Lower lobe of right lung (tissue), 2 donors: ENCODE data around the gene MANEAL. TPM values are rescaled to one million over a fixed set of nuclear protein-coding genes. Genes with fewer than 3 reads are reported as not detected.
A peak's percentile ranks its signal among the peaks of the same experiment; 100 is the strongest.

ENCODE experiments used
- ATAC-seq, 2 donors: fragments of 200-7000 bp; cut with Tn5 transposase; one replicate each; pipeline ENCODE4 v1.9.1; 2020 to 2022; ENCODE audit warnings: mild to moderate bottlenecking in 2 of 2, moderate library complexity in 2 of 2
- DNase-seq: peaks from one replicate; pipeline ENCODE4 v3.0.0-alpha.2; 2020
- H3K27ac ChIP-seq: fragments of 200-600 bp; one replicate; pipeline ENCODE4 v1.8.0; 2022
- H3K27me3 ChIP-seq: fragments of 200-600 bp; one replicate; pipeline ENCODE4 v1.8.0; 2022; ENCODE audit warnings: low read depth
- H3K36me3 ChIP-seq: fragments of 200-600 bp; one replicate; pipeline ENCODE4 v1.8.0; 2022; ENCODE audit warnings: mild to moderate bottlenecking
- H3K4me1 ChIP-seq: fragments of 200-600 bp; one replicate; pipeline ENCODE4 v1.8.0; 2022
- H3K4me3 ChIP-seq: fragments of 200-600 bp; one replicate; pipeline ENCODE4 v1.8.0; 2022; ENCODE audit warnings: mild to moderate bottlenecking
- H3K9me3 ChIP-seq: fragments of 200-600 bp; one replicate; pipeline ENCODE4 v1.8.0; 2022
- intact Hi-C: fragments of 100-400 bp; cut with DNase I; formaldehyde crosslinking; loops from one replicate; pipeline ENCODE4 v1.11.0; 2022
- long read RNA-seq: library from polyadenylated mRNA; unstranded; transcript quantifications from one replicate; pipeline ENCODE4 v2.0.0, GENCODE V29; 2021
- total RNA-seq: library from RNA; stranded (reverse); fragmentation: NEBNext Ultra II Directional; extraction: Animal tissue kit (Norgen Biotek cat#: 25700); gene quantifications from one replicate; pipeline ENCODE4 v1.2.1, GENCODE V29; 2021
- TF ChIP-seq, protein P1 (sequence below): fragments of 200-600 bp; IDR thresholded peaks from one replicate; pipeline ENCODE4 v1.8.0; 2022; ENCODE audit warnings: antibody characterized with exemption, mild to moderate bottlenecking
- donor health status: DM: no; HTN: yes; CAD: no; lungs with severe emphysema.

MANEAL gene
- total RNA-seq = 4.9 TPM
- long read RNA-seq, partial matches to known transcripts = 1 of 7 reads
- long read RNA-seq, other reads (novel, unspliced or antisense) = 2 of 7 reads

DNA sequence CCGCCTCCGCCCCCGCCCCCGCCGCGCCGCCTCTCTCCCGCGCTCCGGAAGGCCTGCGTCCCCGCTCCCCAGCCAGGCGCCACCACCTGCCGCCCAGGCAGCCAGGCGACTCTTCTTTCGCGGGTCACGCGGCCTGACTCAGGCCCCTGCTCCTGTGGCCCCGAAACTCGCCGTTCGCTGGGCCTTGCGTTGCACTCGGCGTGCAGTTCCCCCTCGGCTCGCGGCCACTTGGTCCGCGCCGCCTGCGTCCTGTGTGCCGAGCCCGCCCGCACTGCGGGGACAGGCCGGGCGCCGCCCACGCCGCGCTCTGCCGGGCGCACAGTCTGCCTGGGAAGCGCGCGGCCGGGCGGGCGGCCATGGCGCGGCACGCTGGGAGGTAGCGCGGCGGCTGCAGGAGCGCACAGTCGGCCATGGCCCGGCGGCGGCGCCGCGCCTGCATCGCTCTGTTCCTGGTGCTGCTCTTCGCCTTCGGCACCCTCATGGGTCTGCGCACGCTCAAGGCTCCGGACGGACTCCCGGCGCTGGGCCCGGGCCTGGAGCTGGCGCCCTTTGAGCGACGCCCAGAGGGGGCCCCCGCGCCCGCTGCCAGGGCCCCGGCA is at the start of gene MANEAL:
MANEAL (plus strand) TSS at position 75 of the 599 bp plus-strand sequence; CDS start at position 411, 336 bp downstream.
- no peaks in the 10 kb centered on the region for H3K9me3 ChIP-seq
- intact Hi-C loops = no loop called here
- H3K27ac ChIP-seq = no peak within 1 kb of the TSS
- peaks cover 3% of the 10 kb centered on the region for H3K27me3 ChIP-seq
- peaks cover 20% of the 10 kb centered on the region for H3K4me1 ChIP-seq
- DNase-seq (peak; percentile 69), ATAC-seq (peak; percentile 87 to 88)
- H3K4me3 ChIP-seq = peak within 1 kb of the TSS; percentile 62
- H3K36me3 ChIP-seq = no peaks in the 10 kb centered on the region
- TF ChIP-seq, protein P1, sequence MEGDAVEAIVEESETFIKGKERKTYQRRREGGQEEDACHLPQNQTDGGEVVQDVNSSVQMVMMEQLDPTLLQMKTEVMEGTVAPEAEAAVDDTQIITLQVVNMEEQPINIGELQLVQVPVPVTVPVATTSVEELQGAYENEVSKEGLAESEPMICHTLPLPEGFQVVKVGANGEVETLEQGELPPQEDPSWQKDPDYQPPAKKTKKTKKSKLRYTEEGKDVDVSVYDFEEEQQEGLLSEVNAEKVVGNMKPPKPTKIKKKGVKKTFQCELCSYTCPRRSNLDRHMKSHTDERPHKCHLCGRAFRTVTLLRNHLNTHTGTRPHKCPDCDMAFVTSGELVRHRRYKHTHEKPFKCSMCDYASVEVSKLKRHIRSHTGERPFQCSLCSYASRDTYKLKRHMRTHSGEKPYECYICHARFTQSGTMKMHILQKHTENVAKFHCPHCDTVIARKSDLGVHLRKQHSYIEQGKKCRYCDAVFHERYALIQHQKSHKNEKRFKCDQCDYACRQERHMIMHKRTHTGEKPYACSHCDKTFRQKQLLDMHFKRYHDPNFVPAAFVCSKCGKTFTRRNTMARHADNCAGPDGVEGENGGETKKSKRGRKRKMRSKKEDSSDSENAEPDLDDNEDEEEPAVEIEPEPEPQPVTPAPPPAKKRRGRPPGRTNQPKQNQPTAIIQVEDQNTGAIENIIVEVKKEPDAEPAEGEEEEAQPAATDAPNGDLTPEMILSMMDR = no peak

DNA sequence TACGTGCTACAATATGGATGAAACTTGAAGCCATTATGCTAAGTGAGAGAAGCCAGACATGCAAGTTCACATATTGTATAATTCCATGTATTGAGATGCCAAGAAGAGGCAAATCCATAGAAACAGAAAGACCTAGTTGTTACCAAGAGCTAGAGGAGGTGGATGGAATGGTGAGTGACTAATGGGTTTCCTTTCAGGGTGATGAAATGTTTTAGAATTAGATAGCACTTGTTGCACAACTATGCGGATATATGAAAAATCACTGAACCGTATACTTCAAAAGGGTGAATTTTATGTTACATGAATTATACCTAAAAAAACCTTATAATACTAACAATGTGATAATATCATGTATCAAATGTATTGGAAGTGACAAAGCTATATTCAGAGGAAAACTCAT is 46.8 kb upstream of the MANEAL start:
- DNase-seq (no peak), ATAC-seq (no peak)
- Histone ChIP-seq H3K27ac (no peak overlapping the region), H3K36me3 (no peaks in the 10 kb centered on the region), H3K9me3 (peaks cover 3% of the 10 kb centered on the region), H3K4me3 (no peak overlapping the region), H3K27me3 (peaks cover 38% of the 10 kb centered on the region), H3K4me1 (no peaks in the 10 kb centered on the region)
- TF ChIP-seq, protein P1 = no peak
- intact Hi-C loops = no loop called here

DNA sequence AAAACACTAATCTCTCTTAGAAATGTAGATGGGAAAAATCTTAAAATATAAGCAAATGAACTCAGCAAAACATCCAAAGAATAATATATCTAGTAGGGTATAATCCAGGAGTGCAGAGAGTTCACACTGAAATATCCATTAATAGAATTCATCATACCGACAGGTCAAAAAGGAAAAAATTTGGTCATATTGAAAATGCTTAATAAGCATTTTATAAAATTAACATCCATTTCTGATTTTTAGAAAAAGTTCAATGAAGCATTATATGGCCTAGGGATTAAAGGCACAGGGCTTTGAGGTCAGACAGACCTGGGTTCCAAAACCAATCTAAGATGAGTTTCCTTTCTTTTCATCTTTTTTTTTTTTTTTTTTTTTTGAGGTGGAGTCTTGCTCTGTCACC is 45.1 kb upstream of the MANEAL start:
- no peak overlapping the region for H3K27ac ChIP-seq
- intact Hi-C loops = no loop called here
- no peaks in the 10 kb centered on the region for H3K36me3 ChIP-seq
- ATAC-seq (no peak), DNase-seq (no peak)
- H3K27me3 ChIP-seq = peaks cover 37% of the 10 kb centered on the region
- H3K9me3 ChIP-seq = peaks cover 3% of the 10 kb centered on the region
- TF ChIP-seq, protein P1 = no peak
- no peaks in the 10 kb centered on the region for H3K4me1 ChIP-seq
- H3K4me3 ChIP-seq = no peak overlapping the region

DNA sequence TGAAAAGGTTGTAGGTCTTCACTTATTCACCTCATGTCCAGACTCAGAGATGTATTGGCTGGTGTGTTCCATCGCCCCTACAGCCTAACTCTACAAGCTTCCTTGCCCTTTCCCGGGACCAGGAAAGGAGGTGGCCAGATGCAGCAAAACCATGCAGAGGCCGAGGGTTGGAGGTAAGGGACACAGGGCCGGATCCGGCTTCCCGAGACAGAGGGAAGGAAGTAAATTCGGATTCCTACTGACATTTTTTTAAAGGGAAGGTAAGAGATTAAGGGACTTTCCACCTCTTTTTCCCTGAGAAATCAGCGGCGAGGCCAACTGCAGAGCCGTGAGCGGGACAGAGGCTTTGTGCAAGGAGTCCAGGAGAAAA is 41.4 kb upstream of the MANEAL start:
- intact Hi-C loops = no loop called here
- no peak for ATAC-seq
- Histone ChIP-seq H3K36me3 (no peaks in the 10 kb centered on the region), H3K9me3 (peaks cover under 1% of the 10 kb centered on the region), H3K4me1 (no peaks in the 10 kb centered on the region), H3K27me3 (peaks cover 64% of the 10 kb centered on the region), H3K27ac (no peak overlapping the region), H3K4me3 (peak overlapping the region; percentile 39)
- TF ChIP-seq, protein P1 = no peak
- DNase-seq = no peak

- H3K4me3 ChIP-seq = peak overlapping the region; percentile 39
- H3K4me1 ChIP-seq = no peaks in the 10 kb centered on the region
- ATAC-seq (peak; percentile 70 to 74), DNase-seq (no peak)
- intact Hi-C loops = no loop called here
- TF ChIP-seq, protein P1 = no peak
- H3K36me3 ChIP-seq = no peaks in the 10 kb centered on the region
- no peak overlapping the region for H3K27ac ChIP-seq
- H3K9me3 ChIP-seq = no peaks in the 10 kb centered on the region
- H3K27me3 ChIP-seq = peaks cover 70% of the 10 kb centered on the region
Measured at GRCh38 chr1:37752583-37753471, 40.8 kb upstream of the MANEAL start.
